Measurements from ENCODE around the gene TNFRSF4.

Gene TNFRSF4

GRCh38 chr1:1213345-1214265 lies at the start of gene TNFRSF4:
TNFRSF4 (minus strand) TSS chr1:1214153; CDS start chr1:1214127, 26 bp downstream.
- Mint-ChIP-seq H3K4me3 (peak within 1 kb of the TSS; percentile 72), H3K4me1 (ENCODE audit: low read depth) (peaks cover 51% of the 10 kb centered on the region), H3K27me3 (no peaks in the 10 kb centered on the region), H3K9me3 (no peaks in the 10 kb centered on the region), H3K27ac (peak within 1 kb of the TSS; percentile 72), H3K36me3 (ENCODE audit: low read depth) (peaks cover 29% of the 10 kb centered on the region)

- Mint-ChIP-seq H3K4me3 (no peak overlapping the region), H3K36me3 (ENCODE audit: low read depth) (peaks cover 39% of the 10 kb centered on the region), H3K9me3 (no peaks in the 10 kb centered on the region), H3K27me3 (no peaks in the 10 kb centered on the region), H3K4me1 (ENCODE audit: low read depth) (peaks cover 11% of the 10 kb centered on the region), H3K27ac (no peak overlapping the region)
Measured at GRCh38 chr1:1262758-1263157, 48.8 kb upstream of the TNFRSF4 start.

GRCh38 chr1:1262071-1262470 lies 48.1 kb upstream of the TNFRSF4 start:
- no peak overlapping the region for H3K4me3 Mint-ChIP-seq
- peaks cover 42% of the 10 kb centered on the region for H3K36me3 Mint-ChIP-seq (ENCODE audit: low read depth)
- no peaks in the 10 kb centered on the region for H3K9me3 Mint-ChIP-seq

GRCh38 chr1:1260843-1261560 lies 47.0 kb upstream of the TNFRSF4 start:
- Mint-ChIP-seq H3K27me3 (no peaks in the 10 kb centered on the region), H3K27ac (peak overlapping the region; percentile 22), H3K4me3 (no peak overlapping the region), H3K9me3 (no peaks in the 10 kb centered on the region), H3K4me1 (ENCODE audit: low read depth) (peaks cover 9% of the 10 kb centered on the region), H3K36me3 (ENCODE audit: low read depth) (peaks cover 43% of the 10 kb centered on the region)

More at GRCh38 chr1:1262071-1262470, 48.1 kb upstream of the TNFRSF4 start:
- H3K27ac Mint-ChIP-seq = no peak overlapping the region
- H3K27me3 Mint-ChIP-seq = no peaks in the 10 kb centered on the region
- H3K4me1 Mint-ChIP-seq (ENCODE audit: low read depth) = peaks cover 11% of the 10 kb centered on the region

GRCh38 chr1:1259951-1260600 lies 46.1 kb upstream of the TNFRSF4 start:
- H3K27ac Mint-ChIP-seq = no peak overlapping the region
- peaks cover 44% of the 10 kb centered on the region for H3K36me3 Mint-ChIP-seq (ENCODE audit: low read depth)
- no peak overlapping the region for H3K4me3 Mint-ChIP-seq
- H3K4me1 Mint-ChIP-seq (ENCODE audit: low read depth) = peaks cover 6% of the 10 kb centered on the region
- H3K9me3 Mint-ChIP-seq = no peaks in the 10 kb centered on the region
- no peaks in the 10 kb centered on the region for H3K27me3 Mint-ChIP-seq

- Mint-ChIP-seq H3K9me3 (no peaks in the 10 kb centered on the region), H3K4me1 (ENCODE audit: low read depth) (peaks cover 6% of the 10 kb centered on the region), H3K27ac (no peak overlapping the region), H3K27me3 (no peaks in the 10 kb centered on the region), H3K4me3 (no peak overlapping the region), H3K36me3 (ENCODE audit: low read depth) (peaks cover 44% of the 10 kb centered on the region)
Measured at GRCh38 chr1:1259540-1259939, 45.6 kb upstream of the TNFRSF4 start.

GRCh38 chr1:1259119-1259488 lies 45.2 kb upstream of the TNFRSF4 start:
- peaks cover 6% of the 10 kb centered on the region for H3K4me1 Mint-ChIP-seq (ENCODE audit: low read depth)
- H3K27me3 Mint-ChIP-seq = no peaks in the 10 kb centered on the region
- H3K9me3 Mint-ChIP-seq = no peaks in the 10 kb centered on the region
- H3K27ac Mint-ChIP-seq = no peak overlapping the region
- H3K36me3 Mint-ChIP-seq (ENCODE audit: low read depth) = peaks cover 44% of the 10 kb centered on the region
- no peak overlapping the region for H3K4me3 Mint-ChIP-seq

DNA sequence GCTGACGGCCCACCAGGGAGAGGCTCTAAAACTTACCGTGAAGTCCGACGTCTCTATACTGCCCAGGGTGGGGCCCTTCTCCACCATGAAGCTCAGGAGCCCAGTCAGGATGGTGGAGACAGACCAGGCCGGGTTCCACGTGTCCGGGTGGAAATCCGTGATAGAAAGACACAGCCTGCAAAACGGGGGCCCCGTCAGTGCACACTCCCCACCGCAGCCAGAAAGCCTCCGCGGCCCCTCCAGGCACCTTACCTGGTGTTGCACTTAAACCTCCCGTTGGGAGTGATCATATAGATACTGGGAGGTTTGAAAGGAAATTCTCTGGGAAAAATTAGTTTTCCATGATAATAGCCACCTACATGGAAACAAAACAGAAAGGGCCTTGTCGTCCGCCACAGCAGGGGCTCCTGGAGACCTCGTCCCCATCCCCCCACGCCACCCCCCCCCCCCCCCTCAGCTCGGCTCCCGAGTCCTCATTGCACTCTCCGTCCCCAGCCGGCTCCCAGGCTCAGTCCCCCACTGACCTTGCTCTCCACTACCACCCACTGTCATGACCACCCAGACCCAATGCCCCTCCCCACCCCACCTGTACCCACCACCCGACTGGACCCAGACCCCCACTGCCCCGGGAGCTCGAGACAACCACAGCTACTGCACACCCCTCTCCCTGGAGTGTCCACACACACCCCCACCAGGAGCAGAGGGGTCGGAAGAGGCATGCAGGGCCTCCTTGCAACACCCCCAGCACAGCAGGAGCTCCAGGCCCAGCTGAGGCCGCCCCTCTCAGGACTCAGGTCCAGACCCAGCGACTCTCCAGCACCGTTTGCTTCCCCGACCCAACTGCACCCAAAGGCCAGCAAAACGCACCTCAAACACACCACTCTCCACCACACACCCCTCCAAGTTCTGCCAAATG lies 43.3 kb upstream of the TNFRSF4 start:
- Mint-ChIP-seq H3K36me3 (ENCODE audit: low read depth) (peaks cover 43% of the 10 kb centered on the region), H3K9me3 (no peaks in the 10 kb centered on the region), H3K27ac (no peak overlapping the region), H3K4me1 (ENCODE audit: low read depth) (peaks cover 6% of the 10 kb centered on the region), H3K27me3 (no peaks in the 10 kb centered on the region), H3K4me3 (no peak overlapping the region)

DNA sequence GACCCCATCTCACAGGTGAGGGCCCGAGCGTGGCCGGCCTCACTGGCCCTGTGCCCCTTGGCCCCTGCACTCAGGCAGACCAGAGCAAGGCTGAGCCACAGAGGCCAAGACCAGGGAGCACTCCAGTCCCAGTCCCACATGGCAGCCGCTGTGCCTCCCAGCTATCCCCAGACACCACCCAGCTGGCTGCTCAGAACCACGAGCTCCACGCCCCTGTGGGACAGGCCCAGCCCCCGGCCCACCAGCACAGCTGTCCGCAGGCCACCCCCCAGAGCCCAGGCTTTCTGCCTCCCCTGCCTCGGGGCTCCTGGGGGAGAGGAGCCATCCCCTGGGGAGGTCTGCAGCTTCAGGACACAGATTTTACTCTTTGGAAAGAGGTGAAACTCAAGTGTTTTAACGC lies 41.7 kb upstream of the TNFRSF4 start:
- H3K27me3 Mint-ChIP-seq = no peaks in the 10 kb centered on the region
- H3K4me3 Mint-ChIP-seq = no peak overlapping the region
- no peak overlapping the region for H3K27ac Mint-ChIP-seq
- no peaks in the 10 kb centered on the region for H3K9me3 Mint-ChIP-seq
- peaks cover 6% of the 10 kb centered on the region for H3K4me1 Mint-ChIP-seq (ENCODE audit: low read depth)
- H3K36me3 Mint-ChIP-seq (ENCODE audit: low read depth) = peaks cover 35% of the 10 kb centered on the region

DNA sequence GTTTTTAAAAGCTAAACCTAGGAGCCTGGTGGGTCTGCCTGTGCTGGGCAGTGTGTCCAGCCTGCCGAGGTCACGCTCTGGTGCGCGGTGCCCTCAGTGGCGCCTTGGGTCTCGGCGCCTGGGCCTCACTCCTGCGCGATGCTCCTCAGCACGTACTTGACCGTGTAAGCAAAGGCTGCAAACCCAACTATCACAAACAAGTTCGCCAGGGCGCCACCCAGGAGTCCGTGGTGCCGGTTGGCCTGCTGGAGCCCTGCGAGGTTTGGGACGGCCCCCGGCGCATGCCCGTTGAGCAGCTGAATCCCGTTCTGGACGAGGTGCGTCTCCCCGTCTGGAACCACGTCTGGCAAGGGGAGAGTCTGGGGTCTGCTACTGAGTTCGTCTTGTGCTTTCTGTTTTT lies 41.1 kb upstream of the TNFRSF4 start:
- Mint-ChIP-seq H3K27ac (no peak overlapping the region), H3K27me3 (no peaks in the 10 kb centered on the region), H3K4me3 (no peak overlapping the region), H3K9me3 (no peaks in the 10 kb centered on the region), H3K4me1 (ENCODE audit: low read depth) (peaks cover 11% of the 10 kb centered on the region), H3K36me3 (ENCODE audit: low read depth) (peaks cover 34% of the 10 kb centered on the region)

GRCh38 chr1:1254667-1254998 lies 40.7 kb upstream of the TNFRSF4 start:
- Mint-ChIP-seq H3K27me3 (no peaks in the 10 kb centered on the region), H3K36me3 (ENCODE audit: low read depth) (peaks cover 30% of the 10 kb centered on the region), H3K9me3 (no peaks in the 10 kb centered on the region), H3K4me3 (no peak overlapping the region), H3K27ac (no peak overlapping the region), H3K4me1 (ENCODE audit: low read depth) (peaks cover 16% of the 10 kb centered on the region)

GRCh38 chr1:1253972-1254666 lies 40.2 kb upstream of the TNFRSF4 start:
- Mint-ChIP-seq H3K4me3 (no peak overlapping the region), H3K9me3 (no peaks in the 10 kb centered on the region), H3K36me3 (ENCODE audit: low read depth) (peaks cover 25% of the 10 kb centered on the region), H3K4me1 (ENCODE audit: low read depth) (peaks cover 18% of the 10 kb centered on the region), H3K27ac (no peak overlapping the region), H3K27me3 (no peaks in the 10 kb centered on the region)

- no peak overlapping the region for H3K27ac Mint-ChIP-seq
- peaks cover 18% of the 10 kb centered on the region for H3K4me1 Mint-ChIP-seq (ENCODE audit: low read depth)
- H3K9me3 Mint-ChIP-seq = no peaks in the 10 kb centered on the region
- peaks cover 25% of the 10 kb centered on the region for H3K36me3 Mint-ChIP-seq (ENCODE audit: low read depth)
- no peak overlapping the region for H3K4me3 Mint-ChIP-seq
- H3K27me3 Mint-ChIP-seq = no peaks in the 10 kb centered on the region
Measured at GRCh38 chr1:1253314-1253713, 39.4 kb upstream of the TNFRSF4 start.

DNA sequence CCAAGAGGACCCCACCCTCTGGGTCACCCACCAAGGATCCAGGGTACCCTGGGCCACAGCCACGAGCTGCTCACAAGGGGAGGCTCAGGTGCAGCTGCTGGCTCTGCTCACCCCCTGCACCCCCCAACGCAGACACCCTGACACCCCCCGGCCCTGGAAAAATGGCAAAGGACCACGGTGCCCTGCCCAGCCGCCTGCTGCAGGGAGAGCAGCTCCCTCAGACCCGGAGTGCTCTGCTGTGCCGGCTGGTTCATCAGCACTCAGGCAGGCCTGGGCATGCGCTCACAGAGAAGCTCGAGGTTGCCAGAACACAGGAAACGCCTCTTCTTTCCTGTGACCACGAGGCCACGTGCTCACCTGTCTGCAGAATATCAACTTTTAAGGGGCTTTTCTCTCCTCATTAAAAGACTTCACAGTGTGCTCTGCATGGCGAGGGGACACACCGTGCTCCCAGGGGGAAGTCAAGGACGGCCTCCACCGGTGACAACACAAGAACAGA lies 36.9 kb upstream of the TNFRSF4 start:
- Mint-ChIP-seq H3K27me3 (no peaks in the 10 kb centered on the region), H3K9me3 (no peaks in the 10 kb centered on the region), H3K4me1 (ENCODE audit: low read depth) (peaks cover 18% of the 10 kb centered on the region), H3K4me3 (no peak overlapping the region), H3K27ac (peak overlapping the region; percentile 81), H3K36me3 (ENCODE audit: low read depth) (peaks cover 14% of the 10 kb centered on the region)

Measured in stimulated activated naive CD8-positive, alpha-beta T cell treated with anti-CD3 and anti-CD28 coated beads, Interleukin-15, Interleukin-2, amounts not matched to agents 100 ng/mL and 50 ng/mL, for 24 hours (primary cell).